Muscle of leg (tissue), 11 donors: Measurements from ENCODE around the gene MAP3K20. TPM values are rescaled to one million over a fixed set of nuclear protein-coding genes. Genes with fewer than 3 reads are reported as not detected.
A peak's percentile ranks its signal among the peaks of the same experiment; 100 is the strongest.
"Not testable (repeated sequence)": the region's sequence is repeated elsewhere in the genome, so short reads cannot be mapped to it uniquely, and the experiment has no call there.

ENCODE experiments used
- DNase-seq: peaks from one replicate; pipeline ENCODE4 v3.0.0; 2013
- H3K27ac ChIP-seq: one replicate; pipeline ENCODE4 v1.5.1; 2013; ENCODE audit warnings: mild to moderate bottlenecking, low read length, control low read depth
- H3K27me3 ChIP-seq: one replicate; pipeline ENCODE4 v1.6.1; 2013; ENCODE audit warnings: low read length; ENCODE audit not compliant: control insufficient read depth, insufficient read depth
- H3K36me3 ChIP-seq: one replicate; pipeline ENCODE4 v1.6.1; 2013; ENCODE audit warnings: low read length; ENCODE audit not compliant: control insufficient read depth, insufficient read depth
- H3K4me1 ChIP-seq: one replicate; pipeline ENCODE4 v1.6.1; 2013; ENCODE audit warnings: low read length; ENCODE audit not compliant: control insufficient read depth, insufficient read depth
- H3K4me3 ChIP-seq: one replicate; pipeline ENCODE4 v1.5.1; 2013; ENCODE audit warnings: low read length, control low read depth
- H3K9me3 ChIP-seq: replicated peaks from 2 replicates; pipeline ENCODE4 v1.6.1; 2013; ENCODE audit warnings: low read depth, low read length; ENCODE audit not compliant: control insufficient read depth
- WGBS: methylation state at CpG from one replicate; pipeline ENCODE4 v1.1.5; 2013; ENCODE audit warnings: missing lambda C conversion rate; ENCODE audit not compliant: insufficient coverage; 5-methylcytosine and 5-hydroxymethylcytosine counted together
- polyA plus RNA-seq, 8 donors: library from polyadenylated mRNA; unstranded; fragments of 120-200 nt; gene quantifications; one replicate each; pipeline versions ENCODE4 v1.2.1 to v1.2.3, GENCODE V29; 2013; ENCODE audit warnings: inconsistent platforms in 1 of 8, low replicate concordance in 1 of 8; ENCODE audit not compliant: insufficient read length in 8 of 8, insufficient read depth in 1 of 8
- total RNA-seq: library from RNA; stranded (reverse); fragments of 120-200 nt; gene quantifications from one replicate; pipeline ENCODE4 v1.2.4, GENCODE V29; 2013

The MAP3K20 gene
- total and polyA plus RNA-seq, 9 donors: 50.9 to 105 (median 84.2) TPM

DNA sequence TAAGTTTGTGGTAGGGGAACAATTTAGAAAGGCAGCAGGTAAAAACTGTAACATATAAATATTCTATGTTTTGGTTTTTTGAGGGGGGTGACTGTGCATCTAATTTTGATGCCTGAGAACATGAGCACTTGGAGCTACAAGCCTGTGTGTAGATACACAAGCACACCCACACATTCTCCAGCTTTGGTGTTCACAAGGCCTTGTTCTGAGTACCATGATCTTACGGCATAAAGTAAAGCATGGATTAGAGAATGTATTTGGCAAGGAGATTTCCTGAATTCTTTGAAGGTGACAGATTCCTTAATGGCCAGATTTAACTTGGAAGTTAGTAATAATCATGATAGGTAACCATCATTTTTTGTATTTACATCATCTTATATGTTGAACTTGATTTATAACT, 42.7 kb downstream of the MAP3K20 start:
- Histone ChIP-seq H3K4me3 (no peak overlapping the region), H3K9me3 (peaks cover under 1% of the 10 kb centered on the region), H3K27me3 (no peaks in the 10 kb centered on the region), H3K4me1 (peaks cover 5% of the 10 kb centered on the region), H3K36me3 (peaks cover 2% of the 10 kb centered on the region), H3K27ac (no peak overlapping the region)
- no peak for DNase-seq
- WGBS: no CpG with 5 or more reads among the region's 1 CpG

DNA sequence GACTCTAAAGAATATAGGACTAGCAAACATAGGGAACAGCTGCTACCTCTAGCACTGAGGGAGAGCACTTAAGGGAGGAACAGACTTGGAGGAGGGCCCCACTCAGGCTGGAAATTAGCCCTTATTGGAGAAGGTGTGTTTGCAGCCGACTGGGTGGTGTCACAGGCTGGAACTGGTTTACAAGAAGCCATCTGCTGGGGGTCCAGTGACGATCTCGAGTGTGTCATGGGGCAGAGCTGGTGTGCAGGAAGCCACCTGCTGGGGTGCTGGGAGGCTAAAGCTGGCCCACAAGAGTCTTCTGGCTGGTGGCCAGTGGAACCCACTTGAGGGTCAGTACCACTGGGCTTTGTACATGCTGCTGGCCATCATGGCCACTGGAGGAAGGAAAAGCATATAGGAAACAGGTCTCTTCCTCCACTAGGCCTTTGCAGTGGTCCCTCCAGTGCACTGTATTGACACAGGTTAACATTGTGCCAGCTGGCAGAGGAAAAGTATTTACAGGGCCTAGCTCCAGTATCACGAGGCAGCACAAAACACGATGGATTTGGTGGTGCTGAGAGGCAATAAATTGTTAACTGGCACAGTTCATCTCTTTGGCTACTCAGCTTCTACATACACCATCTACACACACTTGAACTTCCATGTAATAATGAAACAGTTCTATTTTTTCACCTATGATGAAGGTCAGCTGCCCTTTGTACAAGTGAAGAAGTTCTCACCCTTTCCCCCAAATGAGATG, 43.6 kb downstream of the MAP3K20 start:
- DNase-seq: peak; percentile 55

GRCh38 chr2:173119944-173120343, 44.3 kb downstream of the MAP3K20 start:
- Histone ChIP-seq H3K27me3 (no peaks in the 10 kb centered on the region), H3K36me3 (peaks cover 2% of the 10 kb centered on the region), H3K9me3 (no peaks in the 10 kb centered on the region), H3K4me1 (peaks cover 5% of the 10 kb centered on the region), H3K27ac (no peak overlapping the region), H3K4me3 (no peak overlapping the region)
- no peak for DNase-seq
- no CpG with 5 or more reads among the region's 2 CpGs for WGBS

More for the DNA sequence above, 43.6 kb downstream of the MAP3K20 start:
- Histone ChIP-seq H3K27me3 (no peaks in the 10 kb centered on the region), H3K27ac (peak overlapping the region; percentile 29), H3K4me1 (peaks cover 5% of the 10 kb centered on the region), H3K36me3 (peaks cover 2% of the 10 kb centered on the region), H3K9me3 (no peaks in the 10 kb centered on the region), H3K4me3 (no peak overlapping the region)
- WGBS: 54% methylated on average over 3 of the region's 5 CpGs

- Histone ChIP-seq H3K27ac (no peak overlapping the region), H3K4me3 (no peak overlapping the region), H3K27me3 (no peaks in the 10 kb centered on the region), H3K4me1 (peaks cover 5% of the 10 kb centered on the region), H3K36me3 (peaks cover 2% of the 10 kb centered on the region), H3K9me3 (no peaks in the 10 kb centered on the region)
- WGBS: no CpG with 5 or more reads among the region's 1 CpG
- no peak for DNase-seq
Measured at GRCh38 chr2:173122936-173123335, 47.3 kb downstream of the MAP3K20 start.

GRCh38 chr2:173124441-173124840, 48.8 kb downstream of the MAP3K20 start:
- no peaks in the 10 kb centered on the region for H3K27me3 ChIP-seq
- DNase-seq: no peak
- no peaks in the 10 kb centered on the region for H3K9me3 ChIP-seq
- H3K36me3 ChIP-seq: peaks cover 2% of the 10 kb centered on the region
- no peak overlapping the region for H3K27ac ChIP-seq
- H3K4me3 ChIP-seq: no peak overlapping the region
- H3K4me1 ChIP-seq: no peaks in the 10 kb centered on the region
- WGBS: 92% methylated on average over 2 of the region's 3 CpGs

DNA sequence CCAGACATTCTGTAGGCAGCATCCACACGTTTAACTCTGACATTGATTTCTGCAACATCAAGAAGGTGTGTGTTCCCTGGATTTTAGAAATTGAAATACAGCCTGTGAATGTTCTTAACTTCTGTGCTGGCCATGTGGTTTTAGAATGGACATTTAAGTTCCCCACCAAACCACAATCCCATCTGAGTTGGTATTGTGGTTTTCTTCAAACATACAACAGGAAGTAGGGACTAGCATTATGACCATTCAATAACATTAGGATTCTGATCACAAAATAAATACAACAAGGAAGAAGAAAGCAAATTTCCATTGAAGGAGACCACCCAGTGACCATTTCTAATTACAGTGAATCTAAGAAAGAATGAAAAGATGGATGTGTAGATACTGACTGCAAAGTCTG, 51.2 kb downstream of the MAP3K20 start:
- no peak overlapping the region for H3K27ac ChIP-seq
- H3K36me3 ChIP-seq: peaks cover under 1% of the 10 kb centered on the region
- no CpG with 5 or more reads among the region's 1 CpG for WGBS
- no peaks in the 10 kb centered on the region for H3K9me3 ChIP-seq
- H3K4me1 ChIP-seq: peaks cover 2% of the 10 kb centered on the region
- no peak overlapping the region for H3K4me3 ChIP-seq
- H3K27me3 ChIP-seq: no peaks in the 10 kb centered on the region
- no peak for DNase-seq

DNA sequence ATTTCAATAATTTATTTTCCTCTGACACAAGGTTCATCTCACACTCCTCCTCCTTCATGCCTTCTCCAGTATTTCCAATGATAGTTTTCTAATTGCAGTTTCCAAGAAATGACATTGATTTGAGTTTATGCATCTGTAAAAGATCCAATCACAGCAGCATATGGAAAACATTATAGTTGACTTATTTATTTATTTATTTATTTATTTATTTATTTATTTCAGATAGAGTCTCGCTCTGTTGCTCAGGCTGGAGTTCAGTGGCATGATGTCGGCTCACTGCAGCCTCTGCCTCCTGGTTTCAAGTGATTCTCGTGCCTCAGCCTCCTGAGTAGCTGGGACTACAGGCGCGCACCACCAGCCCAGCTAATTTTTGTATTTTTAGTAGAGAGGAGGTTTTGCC, 52.5 kb downstream of the MAP3K20 start:
- peak; percentile 35 for DNase-seq
- not testable (repeated sequence) for H3K27me3 ChIP-seq, H3K27ac ChIP-seq, H3K4me3 ChIP-seq, H3K9me3 ChIP-seq, H3K36me3 ChIP-seq, H3K4me1 ChIP-seq
- 100% methylated on average over 3 of the region's 5 CpGs for WGBS

DNA sequence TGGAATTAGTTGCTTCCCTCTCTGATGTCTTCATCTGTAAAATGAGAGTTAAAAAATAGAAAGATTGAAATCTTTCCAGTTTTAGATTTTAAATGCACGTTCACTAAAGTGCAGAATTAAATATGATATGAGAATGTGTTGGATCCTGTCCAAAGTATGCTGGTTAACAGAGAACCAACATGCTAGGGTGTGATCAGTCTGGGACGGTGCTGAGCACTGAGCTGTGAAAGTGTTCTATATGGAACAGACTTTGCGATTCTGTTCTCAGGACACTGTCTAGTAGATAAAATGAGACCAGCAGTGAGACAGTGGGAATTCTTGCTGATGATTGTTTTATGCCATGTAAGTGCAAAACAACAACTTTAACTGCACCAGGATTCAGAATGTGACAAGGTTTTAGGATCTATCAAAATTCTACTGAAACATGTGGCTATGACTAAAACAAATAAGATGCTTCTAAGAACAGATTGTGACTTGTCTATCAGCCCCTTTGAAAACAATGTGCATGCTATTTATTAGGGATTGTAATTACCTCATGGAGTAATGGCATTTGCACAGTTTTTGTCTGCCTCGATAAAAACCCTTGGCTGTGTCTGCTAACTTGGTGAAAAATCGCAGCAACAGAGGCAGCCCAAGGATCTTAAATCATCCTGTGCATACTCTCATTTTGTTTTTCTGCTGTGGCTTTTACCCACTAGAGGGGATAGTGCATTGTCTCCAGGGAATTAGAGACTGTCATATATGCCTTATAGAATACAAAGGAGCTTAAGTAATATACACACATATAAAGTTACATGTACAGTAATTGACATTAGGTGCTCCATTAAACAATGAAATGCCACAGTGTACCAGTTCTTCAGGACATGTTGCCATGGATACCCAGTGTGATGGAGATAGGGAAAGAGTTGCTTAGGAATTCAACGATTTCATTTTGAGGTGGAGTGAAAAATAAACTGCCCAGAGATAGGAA, 55.1 kb downstream of the MAP3K20 start:
- DNase-seq: peak; percentile 19
- 26% methylated on average over 4 of the region's 6 CpGs for WGBS
- H3K36me3 ChIP-seq: no peaks in the 10 kb centered on the region

DNA sequence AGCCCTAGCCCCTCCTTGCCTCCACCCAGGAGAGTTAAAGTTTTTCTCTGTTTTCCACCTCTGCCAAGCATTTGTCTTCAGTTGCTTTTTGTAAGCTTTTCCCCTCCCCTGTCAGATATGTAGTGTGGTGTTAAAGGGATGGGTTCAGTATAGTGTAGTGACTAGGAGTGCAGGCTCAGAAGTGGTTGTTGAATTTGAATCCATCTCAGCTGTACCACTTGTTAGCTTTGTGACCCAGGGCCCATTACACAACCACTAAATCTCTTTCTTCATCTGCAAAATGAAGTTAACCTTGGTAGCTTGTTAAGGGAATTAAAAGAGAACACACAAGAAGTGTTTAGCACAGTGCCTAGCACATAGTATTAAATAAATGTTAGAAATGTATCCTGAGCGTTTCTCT, 56.9 kb downstream of the MAP3K20 start:
- Histone ChIP-seq H3K27ac (no peak overlapping the region), H3K4me3 (no peak overlapping the region), H3K27me3 (no peaks in the 10 kb centered on the region), H3K36me3 (no peaks in the 10 kb centered on the region), H3K9me3 (no peaks in the 10 kb centered on the region), H3K4me1 (peaks cover 2% of the 10 kb centered on the region)
- no peak for DNase-seq
- WGBS: no CpG with 5 or more reads among the region's 1 CpG

More for the DNA sequence above, 55.1 kb downstream of the MAP3K20 start:
- peaks cover 2% of the 10 kb centered on the region for H3K4me1 ChIP-seq
- no peak overlapping the region for H3K27ac ChIP-seq
- H3K9me3 ChIP-seq: no peaks in the 10 kb centered on the region
- no peak overlapping the region for H3K4me3 ChIP-seq
- no peaks in the 10 kb centered on the region for H3K27me3 ChIP-seq

DNA sequence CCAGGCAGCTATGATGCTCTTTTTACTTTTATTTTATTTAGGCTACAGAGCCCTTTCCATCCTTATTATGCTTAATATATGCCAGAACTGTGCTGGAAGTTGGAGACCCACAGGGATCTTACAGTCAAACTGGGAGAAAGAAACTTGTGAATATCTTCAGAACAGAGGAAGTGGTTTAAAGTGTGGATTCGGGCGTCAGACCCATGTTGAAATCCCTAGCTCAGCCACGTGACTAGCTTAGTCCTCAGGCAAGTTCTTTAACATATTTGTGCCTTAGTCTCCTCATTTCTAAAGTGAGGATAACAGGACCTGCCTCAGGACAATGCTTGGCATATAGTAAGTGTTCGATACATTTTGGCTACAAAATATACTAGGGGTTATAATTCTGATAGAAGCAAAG, 59.1 kb downstream of the MAP3K20 start:
- whole genome bisulfite sequencing: 92% methylated on average over 2 of the region's 4 CpGs
- peak; percentile 23 for DNase-seq
- Histone ChIP-seq H3K4me3 (no peak overlapping the region), H3K9me3 (no peaks in the 10 kb centered on the region), H3K4me1 (peaks cover 2% of the 10 kb centered on the region), H3K27ac (no peak overlapping the region), H3K36me3 (no peaks in the 10 kb centered on the region), H3K27me3 (no peaks in the 10 kb centered on the region)
